NCI-H748 (cell line): ENCODE data around the gene GFRA4.

ENCODE experiments used
- DNase-seq: peaks from one replicate; lab custom pipeline; 2025; ENCODE audit not compliant: unreplicated experiment; lab: John Stamatoyannopoulos, UW

Gene GFRA4

DNA sequence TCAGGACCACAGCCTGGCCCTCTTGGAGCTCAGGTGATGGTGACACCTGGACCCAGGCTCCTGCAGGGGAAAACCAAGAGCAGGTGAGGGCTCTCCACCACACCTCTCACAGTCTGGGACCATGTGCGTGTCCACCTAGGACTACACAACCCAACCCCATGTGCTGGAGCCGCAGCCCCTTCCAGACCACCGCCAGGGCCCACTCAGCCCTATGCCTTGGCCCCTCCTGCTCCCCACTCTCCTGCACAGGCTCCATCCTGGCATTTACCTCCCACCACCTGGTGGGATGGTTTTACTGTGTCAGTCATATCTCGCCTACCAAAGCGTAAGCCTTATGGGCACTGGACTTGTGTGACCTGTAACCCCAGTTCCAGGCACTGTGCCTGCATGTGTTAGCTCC is 31.7 kb upstream of the GFRA4 start:
- DNase-seq: no peak

DNA sequence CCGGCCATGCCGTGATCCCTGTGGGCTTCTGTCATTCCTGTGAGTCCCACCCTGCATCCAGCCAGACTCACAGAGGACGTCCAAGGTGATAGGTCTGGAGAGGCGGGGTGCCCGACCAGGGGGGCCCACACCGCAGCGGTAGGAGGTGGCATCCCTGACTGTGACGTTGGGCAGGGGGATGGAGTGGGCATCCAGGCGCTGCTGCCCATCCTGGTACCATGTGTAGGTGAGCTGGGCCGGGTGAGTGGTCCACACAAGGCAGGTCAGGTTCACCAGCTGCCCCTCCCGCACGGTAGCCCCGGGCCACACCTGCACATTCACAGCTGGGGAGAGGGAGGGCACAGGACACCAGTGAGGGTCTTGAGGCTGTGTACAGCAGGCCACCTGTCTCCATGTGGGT is 30.2 kb upstream of the GFRA4 start:
- DNase-seq: no peak

DNA sequence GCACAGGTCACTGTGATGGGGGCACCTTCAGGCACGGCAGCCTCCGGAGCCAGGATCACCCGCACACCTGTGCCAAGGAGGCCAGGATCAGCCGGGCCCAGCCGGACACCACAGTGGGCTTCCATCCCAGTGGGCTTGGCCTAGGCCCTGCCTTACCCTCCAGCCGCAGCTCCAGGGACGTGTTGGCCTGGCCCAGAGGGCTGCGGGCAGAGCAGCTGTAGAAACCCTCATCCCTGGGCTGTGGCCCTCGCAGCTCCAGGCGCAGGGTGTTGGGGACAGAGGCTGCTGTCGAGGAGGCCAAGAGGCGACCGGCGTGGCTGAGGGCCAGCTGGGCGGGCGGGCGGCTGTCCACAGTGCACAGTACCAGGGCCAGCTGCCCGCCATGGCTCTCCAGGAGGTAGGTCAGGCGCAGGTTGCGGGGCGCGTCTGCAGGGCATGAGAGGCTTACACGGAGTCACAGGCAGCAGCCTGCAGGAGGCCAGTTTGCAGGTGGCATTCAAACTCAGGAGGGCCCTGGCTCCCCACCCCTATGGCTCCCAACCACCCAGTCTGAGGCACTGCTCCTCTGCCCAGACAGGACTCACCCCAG is 29.6 kb upstream of the GFRA4 start:
- no peak for DNase-seq

DNA sequence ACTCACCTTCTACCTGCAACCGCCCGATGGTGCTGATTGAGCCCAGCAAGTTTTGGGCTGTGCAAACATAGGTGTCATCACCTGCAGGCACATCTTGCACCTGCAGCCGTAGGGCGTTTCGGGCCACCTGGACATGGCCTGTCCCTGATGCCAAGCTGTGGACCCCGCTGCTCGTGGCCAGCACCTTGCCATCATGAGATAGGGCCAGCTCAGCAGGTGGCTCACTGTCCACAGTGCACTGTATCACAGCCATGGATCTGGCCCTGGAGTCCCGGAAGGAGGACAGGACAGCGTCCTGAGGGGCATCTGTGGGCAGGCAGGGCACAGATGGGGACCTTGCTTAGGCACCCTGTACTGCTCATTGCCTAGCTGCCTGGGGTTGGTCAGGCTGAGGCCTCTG is 28.7 kb upstream of the GFRA4 start:
- no peak for DNase-seq

DNA sequence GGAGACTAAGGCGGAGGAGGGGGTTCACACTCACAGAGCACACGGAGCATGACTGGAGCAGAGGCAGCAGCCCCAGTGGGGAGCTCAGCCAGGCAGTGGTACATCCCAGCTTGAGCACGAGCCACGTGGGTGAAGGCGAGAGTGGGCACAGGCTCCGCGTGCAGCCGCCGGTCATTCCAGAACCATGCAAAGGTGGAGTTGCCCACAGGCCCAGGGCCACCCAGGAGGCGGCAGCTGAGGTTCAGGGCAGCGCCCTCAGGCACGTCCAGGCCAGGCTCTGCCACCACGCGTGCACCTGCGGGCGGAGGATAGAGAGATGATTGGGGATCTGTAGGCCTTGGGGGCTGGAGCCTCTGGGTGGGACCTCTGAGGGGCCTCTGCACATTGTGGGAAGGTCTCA is 28.1 kb upstream of the GFRA4 start:
- no peak for DNase-seq

DNA sequence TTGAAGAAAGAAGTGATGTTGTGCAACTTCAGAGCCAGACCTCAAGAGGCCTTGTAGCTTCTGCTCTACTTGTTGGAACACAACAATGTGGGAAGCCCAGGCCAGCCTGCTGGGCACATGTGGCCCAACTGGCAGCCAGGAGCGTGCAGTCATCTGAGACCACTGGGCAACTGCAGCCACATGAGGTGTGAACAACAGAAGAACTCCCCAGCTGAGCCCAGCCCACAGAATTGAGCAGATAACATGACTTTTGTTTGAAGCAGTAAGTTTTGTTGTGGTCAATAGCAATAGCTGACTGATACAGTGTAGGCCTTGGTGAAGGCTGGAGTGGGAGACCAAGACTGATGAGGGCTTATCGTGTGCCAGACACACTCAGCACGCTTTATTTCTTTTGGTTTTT is 27.2 kb upstream of the GFRA4 start:
- no peak for DNase-seq

DNA sequence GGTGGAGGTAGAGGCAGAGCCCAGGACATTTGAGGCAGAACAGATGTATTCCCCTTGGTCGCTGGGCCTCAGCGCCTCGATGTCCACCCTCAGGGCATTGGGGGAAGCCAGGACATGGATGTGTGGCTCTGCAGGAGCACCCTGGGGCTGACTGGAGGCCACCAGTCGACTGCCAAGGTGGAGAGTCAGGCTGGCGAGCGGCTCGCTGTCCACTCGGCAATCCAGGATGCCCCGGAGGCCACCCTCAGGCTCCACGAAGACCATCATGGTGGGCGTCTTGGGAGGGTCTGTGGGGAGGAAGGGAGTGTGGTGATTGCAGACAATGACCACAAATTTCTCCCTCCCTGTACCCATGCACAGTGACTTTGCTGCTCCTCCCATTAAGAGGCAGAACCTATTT is 26.8 kb upstream of the GFRA4 start:
- DNase-seq: no peak

DNA sequence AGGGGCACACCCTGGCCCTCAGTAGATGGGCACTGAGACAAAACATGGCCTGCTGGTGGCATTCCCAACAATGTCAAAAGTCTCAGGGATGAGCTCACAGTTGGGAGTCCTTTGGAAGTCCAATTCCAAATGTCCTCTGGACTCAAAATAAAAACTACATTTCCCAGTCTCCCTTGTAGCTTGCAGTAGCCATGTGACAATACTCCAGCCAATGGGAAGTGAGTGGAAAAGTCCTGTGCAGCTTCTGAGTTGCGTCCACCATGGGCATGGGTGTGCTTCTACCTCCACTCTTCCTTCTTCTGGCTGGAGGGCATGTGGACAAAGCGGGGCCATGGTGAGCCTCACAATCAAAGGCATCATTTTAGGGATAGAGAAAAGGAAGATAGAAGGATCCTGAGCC is 24.5 kb upstream of the GFRA4 start:
- no peak for DNase-seq

DNA sequence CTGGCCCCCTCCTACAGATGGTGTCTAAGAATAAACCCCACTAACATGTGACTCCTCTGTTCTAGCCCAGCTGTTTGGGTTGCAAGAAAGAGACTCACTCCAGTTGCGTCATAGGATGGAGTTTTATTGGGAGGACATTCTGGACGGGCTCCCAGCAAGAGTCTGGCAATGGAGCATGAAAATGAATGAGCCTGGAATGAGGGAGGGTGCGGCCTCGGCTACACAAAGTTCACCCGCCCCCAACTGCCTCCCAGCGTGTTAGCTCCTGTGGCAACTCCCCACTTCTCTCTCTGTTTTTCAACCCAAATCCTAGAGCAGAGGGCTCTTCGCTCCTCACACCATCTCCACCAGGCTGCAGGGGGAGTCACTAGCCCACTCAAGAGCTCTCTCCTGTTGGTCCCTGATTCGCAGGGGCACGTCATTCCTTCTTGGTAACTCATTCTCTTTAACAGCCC is 23.7 kb upstream of the GFRA4 start:
- no peak for DNase-seq

DNA sequence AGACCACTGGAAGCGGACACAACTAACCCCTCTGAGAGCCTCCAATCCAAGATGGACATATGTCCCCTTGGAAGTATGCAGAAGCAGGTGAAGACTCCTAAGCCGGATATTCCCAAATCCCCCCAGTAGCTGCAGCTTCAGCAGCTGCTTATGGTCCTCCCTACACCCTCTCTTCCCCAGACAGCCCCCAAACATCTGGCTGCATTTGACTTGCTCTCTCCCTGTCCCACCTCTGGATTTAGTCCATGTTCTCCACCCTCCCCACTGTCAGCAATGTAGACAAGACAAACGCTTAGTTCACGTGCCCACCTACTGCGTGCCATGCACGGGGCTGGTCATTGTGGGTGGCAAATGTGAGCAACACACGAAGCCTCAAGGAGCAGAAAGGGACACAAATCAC is 23.2 kb upstream of the GFRA4 start:
- no peak for DNase-seq

DNA sequence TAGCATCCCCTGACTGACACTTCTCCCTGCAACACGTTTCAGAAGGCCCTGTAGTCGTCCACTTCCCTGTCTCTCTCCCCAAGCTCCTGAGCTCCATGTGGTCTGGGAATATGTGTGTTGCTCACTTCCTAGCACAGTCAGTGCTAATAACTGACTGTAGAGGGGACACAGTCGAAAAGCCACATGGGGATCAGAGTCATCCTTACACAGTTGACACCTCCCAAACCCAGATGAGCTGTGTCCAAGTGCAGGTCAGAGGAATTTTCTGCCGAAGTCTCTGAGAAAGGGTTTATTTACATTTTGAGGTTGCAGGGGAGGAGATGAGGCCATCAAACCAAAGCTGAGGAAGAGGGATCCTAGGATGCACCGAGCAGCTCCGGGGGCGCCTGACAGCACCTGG is 22.1 kb upstream of the GFRA4 start:
- no peak for DNase-seq

DNA sequence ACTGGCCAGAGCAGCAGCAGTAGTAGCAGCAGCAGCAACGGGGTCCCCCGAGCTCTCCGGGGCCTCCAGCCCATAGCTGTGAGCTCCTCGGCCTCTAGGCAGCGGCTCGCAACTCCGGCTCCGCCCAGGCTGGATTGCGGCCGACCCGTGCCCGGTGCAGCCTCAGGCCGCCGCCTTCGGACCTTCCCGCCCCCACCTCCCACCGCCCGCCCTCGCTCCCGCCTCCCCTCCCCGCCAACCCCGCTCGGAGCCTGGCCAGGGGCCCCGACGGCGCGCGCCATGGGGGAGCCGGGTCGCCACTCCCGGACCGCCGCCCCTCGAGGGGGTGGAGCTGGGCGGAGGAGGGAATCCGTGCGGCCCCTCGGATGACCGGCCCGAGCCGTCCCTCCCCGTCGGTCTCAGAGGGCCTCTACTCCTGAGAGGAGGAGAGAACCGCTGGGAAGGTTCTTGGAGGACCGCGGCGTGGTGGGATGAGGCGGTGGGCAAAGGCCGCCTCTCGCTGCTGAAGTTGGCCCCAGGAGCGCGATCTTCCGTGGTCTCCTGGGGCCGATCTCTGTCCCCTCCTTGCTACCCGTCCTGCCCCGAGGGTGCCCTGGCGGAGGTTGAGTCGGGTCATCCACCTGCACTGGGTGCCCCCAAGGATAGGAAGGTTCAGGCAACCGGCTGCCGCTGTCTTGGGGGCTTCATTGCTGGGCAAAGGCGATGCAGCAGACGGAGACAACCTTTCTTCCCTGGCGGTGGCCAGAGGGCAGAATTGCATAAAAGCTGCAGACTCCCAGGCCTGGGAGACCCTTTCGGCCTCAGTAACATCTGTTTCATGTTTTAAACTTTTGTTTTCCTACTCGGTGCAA is 19.0 kb upstream of the GFRA4 start, which contains the start of gene ADAM33:
Gene ADAM33 (minus strand): TSS at position 80 of the 851 bp plus-strand sequence. CDS start 6 bp downstream, at position 74.
- DNase-seq: peak; percentile 37

DNA sequence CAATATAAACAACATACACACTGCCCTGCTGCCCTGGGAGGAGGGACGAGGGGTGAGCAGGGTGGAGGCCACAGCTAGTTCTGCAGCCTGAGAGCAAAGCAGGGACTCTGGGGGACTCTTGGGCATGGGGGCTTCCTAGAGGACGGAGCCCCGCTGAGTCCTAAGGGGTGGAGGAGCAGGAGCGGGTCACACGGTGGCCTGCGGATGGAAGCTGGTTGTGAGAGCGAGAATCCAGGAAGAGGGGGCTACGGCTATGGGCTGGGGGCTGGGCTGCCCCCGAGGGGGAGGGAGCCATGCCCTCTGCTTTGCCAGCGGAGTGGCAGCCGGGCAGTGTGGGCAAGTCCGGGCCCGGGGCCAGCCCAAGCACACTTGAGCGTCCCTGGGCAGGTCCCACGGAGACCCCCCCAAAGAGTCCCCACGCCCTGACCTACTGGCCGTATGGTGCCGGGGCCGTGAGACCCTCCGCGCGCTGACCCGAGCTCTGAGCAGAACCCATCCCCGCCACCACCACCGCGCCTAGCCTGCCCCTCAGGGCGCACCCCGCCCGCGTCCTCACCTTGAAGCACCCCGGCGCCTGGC is 18.2 kb upstream of the GFRA4 start:
- no peak for DNase-seq

DNA sequence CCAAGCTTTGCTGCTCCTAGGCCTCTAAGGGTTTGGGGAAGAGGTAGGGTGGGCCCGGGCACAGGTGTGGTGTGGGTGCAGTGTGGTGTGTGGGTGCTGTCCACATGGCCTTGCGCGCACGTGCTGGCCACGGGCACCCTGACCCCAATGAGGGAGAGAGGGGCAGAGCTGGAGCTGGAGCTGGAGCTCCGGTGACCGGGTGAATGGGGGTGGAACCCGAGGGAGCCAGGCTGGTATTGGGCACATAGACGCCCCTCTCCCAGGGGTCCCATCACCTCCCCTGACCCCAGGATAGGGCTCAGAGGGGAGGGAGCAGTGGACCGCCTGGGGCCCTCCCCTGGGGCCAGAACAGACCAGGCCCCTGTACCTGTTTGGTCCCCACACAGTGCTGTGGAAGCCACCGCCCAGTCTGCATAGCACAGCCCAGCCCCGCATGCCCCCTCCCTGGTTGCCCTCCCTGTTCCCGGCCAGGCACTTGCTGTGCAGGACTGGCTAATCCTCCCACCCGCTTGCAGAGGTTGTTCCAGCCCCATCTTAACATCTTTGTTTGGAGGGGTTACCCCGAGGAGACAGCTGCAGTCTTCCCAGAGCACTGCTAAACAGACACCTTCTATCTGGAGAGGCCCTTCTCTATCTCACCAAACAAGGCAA is 17.6 kb upstream of the GFRA4 start:
- DNase-seq: no peak

DNA sequence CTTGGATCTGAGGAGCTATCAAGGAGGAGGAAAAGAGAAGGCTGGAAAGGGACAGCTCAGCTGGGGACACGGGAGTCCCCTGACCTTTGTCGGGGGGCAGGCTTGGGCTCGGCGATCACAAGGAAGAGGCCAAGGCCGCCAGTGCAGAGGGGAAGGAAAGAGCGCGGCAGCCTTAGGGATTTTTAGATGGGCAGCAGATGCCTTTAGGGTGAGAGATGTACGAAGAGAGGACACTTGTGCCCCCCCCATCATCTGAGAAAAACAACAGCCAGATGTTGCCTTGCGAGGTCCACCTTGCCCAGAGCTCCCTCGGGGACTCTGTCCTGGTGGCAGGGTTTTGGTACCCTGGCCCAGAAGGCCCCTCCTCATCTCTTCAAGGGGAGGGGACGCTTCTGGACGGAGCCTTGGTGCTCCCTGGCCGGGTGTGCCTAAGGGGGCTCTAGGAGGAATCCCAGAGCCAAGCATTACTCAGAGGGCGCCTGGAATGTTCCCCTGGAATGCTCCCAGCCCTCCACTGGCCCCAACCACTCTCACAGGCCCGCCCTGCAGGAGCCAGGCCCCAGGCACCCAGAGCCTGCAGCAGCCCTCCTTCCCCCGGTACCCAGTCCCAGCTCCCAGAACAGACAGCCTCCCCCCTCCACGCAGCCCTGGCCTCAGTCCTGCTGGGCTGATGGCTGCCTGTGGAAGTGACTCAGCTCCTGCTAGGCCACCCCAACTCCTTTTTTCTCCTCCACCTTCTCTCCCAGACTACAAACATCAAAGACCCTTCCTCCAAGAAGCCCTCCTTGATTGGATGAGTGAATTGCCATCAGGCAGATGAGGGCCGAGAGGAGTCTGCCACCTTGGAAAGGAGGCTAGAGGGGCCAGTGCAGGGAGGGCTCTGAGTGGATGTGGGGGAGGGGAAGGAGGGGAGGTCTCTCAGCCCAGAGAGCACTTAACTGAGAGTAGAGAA is 16.8 kb upstream of the GFRA4 start:
- no peak for DNase-seq

DNA sequence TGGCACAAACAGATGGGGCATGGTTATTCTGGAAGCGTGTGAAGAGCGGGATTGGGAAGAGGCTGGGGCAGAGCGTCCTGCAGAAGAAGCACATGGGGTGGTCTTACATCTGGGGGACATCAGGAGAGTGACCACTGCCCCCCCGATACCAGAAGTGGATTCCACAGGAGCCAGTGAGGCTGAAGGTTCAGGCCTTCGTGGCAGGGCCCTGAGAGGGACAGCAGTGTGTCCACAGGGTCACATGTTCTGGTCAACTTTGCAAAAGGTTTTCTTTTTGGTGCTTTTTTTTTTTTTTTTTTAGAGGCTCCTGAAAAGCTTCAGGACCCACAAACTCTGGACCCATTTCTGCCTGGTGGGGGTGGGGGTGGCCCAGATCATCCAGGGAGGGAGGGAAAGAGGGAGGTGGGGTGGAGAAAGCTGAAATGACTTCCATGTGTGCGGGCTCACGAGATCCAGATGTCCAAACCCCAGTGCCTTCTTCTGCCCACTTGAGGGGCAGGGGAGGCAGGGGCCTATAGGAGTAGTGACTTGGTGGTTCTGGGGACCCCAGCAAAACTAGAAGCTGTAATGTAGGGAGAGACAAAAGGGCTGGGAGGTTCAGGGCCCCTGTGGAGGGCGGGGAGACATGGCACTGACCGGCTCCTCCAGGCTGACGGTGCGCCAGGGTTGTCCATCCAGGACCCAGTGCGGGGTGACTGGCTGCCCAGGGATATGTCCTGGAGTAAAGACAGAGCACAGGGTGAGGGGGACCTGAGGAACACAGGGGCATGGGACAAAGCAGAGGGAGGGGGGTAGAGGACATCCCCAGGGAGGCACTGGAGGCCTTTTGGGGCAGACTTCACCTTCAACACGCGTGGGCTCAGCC is 15.9 kb upstream of the GFRA4 start:
- no peak for DNase-seq

DNA sequence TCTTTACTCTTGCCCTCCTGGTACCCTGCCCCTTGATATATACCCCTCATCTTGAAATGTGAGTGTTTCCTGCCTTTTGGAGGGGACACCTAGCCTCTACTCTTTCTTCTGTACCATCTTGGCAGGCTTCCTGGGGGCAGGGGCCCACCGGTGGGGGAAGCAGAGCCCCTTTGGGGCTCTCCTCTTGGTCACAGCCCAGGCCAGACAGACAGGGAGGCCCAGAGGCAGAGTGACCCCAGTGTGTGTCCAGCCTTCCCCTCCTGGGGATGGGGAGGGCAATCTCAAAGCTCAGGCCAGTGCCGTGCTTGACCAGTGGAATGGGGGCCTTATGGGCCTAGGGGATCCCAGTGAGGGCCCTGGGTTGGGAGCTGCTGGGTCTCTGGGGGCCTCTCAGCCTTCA is 15.0 kb upstream of the GFRA4 start:
- DNase-seq: no peak

DNA sequence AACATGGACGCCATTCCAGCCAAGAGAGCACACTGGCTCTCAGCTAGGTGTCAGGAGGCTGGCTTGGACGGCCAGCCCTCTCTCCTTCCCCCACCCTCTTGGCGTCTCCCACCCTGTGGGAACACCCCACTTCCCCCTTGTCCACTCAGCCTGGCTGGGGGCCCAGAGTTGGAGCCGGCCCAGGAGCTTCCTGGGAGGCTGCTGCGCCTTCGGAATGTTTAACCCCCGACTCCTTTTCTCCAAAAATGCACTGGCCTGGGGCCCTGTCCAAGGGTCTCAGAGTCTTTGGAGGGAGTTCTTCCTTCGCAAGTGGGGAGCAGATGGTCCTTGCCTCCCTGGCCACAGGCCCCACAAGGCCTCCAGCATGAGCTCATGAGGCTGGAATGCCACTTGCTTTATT is 14.5 kb upstream of the GFRA4 start:
- DNase-seq: no peak

DNA sequence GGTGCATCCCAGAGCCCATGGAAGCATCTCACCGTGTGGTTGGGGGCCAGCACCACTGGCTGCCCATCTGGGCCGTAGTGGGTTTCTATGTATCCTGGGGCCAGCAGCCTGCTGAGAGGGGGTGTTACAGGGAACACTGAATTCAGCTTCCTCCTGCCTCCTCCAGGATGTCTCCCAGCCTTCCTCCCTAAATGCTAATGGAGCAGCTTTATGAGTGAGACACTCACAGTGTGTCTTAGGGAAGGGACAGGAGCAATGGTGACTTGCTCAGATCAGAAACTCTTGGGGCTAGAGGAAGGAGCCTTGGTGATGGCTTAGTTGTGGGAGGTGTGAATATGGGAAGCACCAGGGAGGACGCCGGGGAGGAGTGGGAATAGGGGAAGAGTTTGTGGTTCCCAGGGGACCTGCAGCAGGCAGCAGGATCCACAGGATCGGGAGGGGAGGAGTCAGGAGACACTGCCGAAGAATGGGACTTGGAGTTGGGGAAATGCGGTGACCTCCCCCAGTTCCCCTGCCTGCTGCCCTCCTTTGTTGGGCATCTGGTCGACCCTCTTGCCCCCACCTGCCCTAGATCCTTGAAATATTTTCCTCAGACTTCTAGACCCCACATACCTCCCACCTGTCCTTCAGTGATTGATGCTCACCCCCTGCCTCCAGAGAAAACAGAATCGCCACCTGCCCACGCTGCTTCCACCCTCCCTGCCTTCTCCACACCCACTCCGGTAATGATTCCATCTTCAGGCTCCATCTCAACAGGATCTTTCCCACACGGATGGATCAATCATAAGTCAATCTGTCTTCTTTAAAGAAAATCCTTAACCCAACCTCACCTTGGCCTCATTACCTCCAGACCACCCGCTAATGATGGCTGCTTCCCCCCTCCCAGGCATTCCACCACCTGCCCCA is 12.0 kb upstream of the GFRA4 start:
- no peak for DNase-seq
